ENCODE results near the gene PPP1R13B.

GRCh38 chr14:103690332-103690731 lies 157.0 kb downstream of the PPP1R13B start:
- TF ChIP-seq, protein P1, sequence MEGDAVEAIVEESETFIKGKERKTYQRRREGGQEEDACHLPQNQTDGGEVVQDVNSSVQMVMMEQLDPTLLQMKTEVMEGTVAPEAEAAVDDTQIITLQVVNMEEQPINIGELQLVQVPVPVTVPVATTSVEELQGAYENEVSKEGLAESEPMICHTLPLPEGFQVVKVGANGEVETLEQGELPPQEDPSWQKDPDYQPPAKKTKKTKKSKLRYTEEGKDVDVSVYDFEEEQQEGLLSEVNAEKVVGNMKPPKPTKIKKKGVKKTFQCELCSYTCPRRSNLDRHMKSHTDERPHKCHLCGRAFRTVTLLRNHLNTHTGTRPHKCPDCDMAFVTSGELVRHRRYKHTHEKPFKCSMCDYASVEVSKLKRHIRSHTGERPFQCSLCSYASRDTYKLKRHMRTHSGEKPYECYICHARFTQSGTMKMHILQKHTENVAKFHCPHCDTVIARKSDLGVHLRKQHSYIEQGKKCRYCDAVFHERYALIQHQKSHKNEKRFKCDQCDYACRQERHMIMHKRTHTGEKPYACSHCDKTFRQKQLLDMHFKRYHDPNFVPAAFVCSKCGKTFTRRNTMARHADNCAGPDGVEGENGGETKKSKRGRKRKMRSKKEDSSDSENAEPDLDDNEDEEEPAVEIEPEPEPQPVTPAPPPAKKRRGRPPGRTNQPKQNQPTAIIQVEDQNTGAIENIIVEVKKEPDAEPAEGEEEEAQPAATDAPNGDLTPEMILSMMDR (IDR thresholded peaks at IDR 0.05): no peak
- TF ChIP-seq CEBPB (IDR thresholded peaks at IDR 0.05) (no peak), KDM5A (IDR thresholded peaks at IDR 0.05) (no peak), CBX8 (IDR thresholded peaks at IDR 0.05) (no peak), POLR2A (IDR thresholded peaks at IDR 0.05; ENCODE audit: low read length) (no peak), RAD21 (conservative IDR thresholded peaks at IDR 0.05 in 1 of 2, IDR thresholded peaks at IDR 0.05 in 1 of 2) (no peak), NFE2L2 (conservative IDR thresholded peaks at IDR 0.05; ENCODE audit: low read length) (no peak), EP300 (IDR thresholded peaks at IDR 0.05) (no peak), ESRRA (IDR thresholded peaks at IDR 0.05; ENCODE audit: borderline replicate concordance, low read length) (no peak), PHF8 (IDR thresholded peaks at IDR 0.05; ENCODE audit: borderline replicate concordance, low read depth) (no peak)
- TF ChIP-seq, protein P2, sequence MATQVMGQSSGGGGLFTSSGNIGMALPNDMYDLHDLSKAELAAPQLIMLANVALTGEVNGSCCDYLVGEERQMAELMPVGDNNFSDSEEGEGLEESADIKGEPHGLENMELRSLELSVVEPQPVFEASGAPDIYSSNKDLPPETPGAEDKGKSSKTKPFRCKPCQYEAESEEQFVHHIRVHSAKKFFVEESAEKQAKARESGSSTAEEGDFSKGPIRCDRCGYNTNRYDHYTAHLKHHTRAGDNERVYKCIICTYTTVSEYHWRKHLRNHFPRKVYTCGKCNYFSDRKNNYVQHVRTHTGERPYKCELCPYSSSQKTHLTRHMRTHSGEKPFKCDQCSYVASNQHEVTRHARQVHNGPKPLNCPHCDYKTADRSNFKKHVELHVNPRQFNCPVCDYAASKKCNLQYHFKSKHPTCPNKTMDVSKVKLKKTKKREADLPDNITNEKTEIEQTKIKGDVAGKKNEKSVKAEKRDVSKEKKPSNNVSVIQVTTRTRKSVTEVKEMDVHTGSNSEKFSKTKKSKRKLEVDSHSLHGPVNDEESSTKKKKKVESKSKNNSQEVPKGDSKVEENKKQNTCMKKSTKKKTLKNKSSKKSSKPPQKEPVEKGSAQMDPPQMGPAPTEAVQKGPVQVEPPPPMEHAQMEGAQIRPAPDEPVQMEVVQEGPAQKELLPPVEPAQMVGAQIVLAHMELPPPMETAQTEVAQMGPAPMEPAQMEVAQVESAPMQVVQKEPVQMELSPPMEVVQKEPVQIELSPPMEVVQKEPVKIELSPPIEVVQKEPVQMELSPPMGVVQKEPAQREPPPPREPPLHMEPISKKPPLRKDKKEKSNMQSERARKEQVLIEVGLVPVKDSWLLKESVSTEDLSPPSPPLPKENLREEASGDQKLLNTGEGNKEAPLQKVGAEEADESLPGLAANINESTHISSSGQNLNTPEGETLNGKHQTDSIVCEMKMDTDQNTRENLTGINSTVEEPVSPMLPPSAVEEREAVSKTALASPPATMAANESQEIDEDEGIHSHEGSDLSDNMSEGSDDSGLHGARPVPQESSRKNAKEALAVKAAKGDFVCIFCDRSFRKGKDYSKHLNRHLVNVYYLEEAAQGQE (IDR thresholded peaks at IDR 0.05): no peak
- TF ChIP-seq, protein P3, sequence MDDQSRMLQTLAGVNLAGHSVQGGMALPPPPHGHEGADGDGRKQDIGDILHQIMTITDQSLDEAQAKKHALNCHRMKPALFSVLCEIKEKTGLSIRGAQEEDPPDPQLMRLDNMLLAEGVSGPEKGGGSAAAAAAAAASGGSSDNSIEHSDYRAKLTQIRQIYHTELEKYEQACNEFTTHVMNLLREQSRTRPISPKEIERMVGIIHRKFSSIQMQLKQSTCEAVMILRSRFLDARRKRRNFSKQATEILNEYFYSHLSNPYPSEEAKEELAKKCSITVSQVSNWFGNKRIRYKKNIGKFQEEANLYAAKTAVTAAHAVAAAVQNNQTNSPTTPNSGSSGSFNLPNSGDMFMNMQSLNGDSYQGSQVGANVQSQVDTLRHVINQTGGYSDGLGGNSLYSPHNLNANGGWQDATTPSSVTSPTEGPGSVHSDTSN (IDR thresholded peaks at IDR 0.05): no peak

Data from A549 (cell line).